HEK293 (cell line): Measurements from ENCODE around the gene MYLK.

Source experiments
- CTCF ChIA-PET: fragments of 350-600 bp; formaldehyde crosslinking; extraction: SDS; loops from one replicate; lab custom pipeline; 2021; ENCODE audit warnings: antibody characterized with exemption; lab: Yijun Ruan, JAX
- POLR2A ChIA-PET: fragments of 300-600 bp; formaldehyde crosslinking; extraction: SDS; loops from one replicate; lab custom pipeline; 2020; ENCODE audit warnings: antibody characterized with exemption, inconsistent platforms; lab: Yijun Ruan, JAX
- H3K27ac ChIP-seq: fragments of 200-500 bp; sonication (Bioruptor generic); 2 replicates; pipeline ENCODE4 v1.5.1; 2014; ENCODE audit warnings: low read depth, low read length, control low read depth, inconsistent platforms; ENCODE audit errors: extremely low read depth
- H3K36me3 ChIP-seq, 2 experiments: fragments of 200-500 bp in 1 of 2; sonication (Bioruptor generic) in 1 of 2; 1 replicate in 1 of 2; 2 replicates in 1 of 2; pipeline ENCODE4 v1.5.1; 2014 to 2017; ENCODE audit warnings: inconsistent platforms in 2 of 2, low read length in 2 of 2; ENCODE audit not compliant: control insufficient read depth in 2 of 2, insufficient read depth in 1 of 2
- H3K4me1 ChIP-seq: fragments of 200-500 bp; sonication (Bioruptor generic); 2 replicates; pipeline ENCODE4 v1.5.1; 2014; ENCODE audit warnings: mild to moderate bottlenecking, low read length, inconsistent platforms; ENCODE audit not compliant: control insufficient read depth, insufficient read depth
- H3K4me3 ChIP-seq: 2 replicates; pipeline ENCODE4 v1.5.1; 2011; ENCODE audit warnings: low read depth, mild to moderate bottlenecking, control low read depth, low read length, moderate library complexity
- H3K9me3 ChIP-seq: fragments of 200-500 bp; sonication (Bioruptor generic); 2 replicates; pipeline ENCODE4 v1.5.1; 2014; ENCODE audit warnings: low read depth, low read length, inconsistent platforms; ENCODE audit not compliant: control insufficient read depth, insufficient read depth
- FEZF1 ChIP-seq: fragments of 450-650 bp; formaldehyde crosslinking; IDR thresholded peaks from 2 replicates; pipeline ENCODE4 v1.5.1; 2016; ENCODE audit warnings: missing biosample characterization, missing genetic modification characterization
- SP3 ChIP-seq: fragments of 450-650 bp; formaldehyde crosslinking; IDR thresholded peaks from 2 replicates; pipeline ENCODE4 v1.5.1; 2016; ENCODE audit warnings: missing biosample characterization, missing genetic modification characterization
- TRIM28 ChIP-seq: IDR thresholded peaks from 2 replicates; pipeline ENCODE4 v1.6.1; 2011; ENCODE audit warnings: low read length, control low read depth, borderline replicate concordance
- ZBTB8A ChIP-seq: fragments of 450-650 bp; formaldehyde crosslinking; IDR thresholded peaks from 2 replicates; pipeline ENCODE4 v1.5.1; 2016; ENCODE audit warnings: missing biosample characterization, missing genetic modification characterization
- ZFP3 ChIP-seq: fragments of 450-650 bp; formaldehyde crosslinking; IDR thresholded peaks from 2 replicates; pipeline ENCODE4 v1.5.1; 2016; ENCODE audit warnings: low read depth, missing biosample characterization, missing genetic modification characterization
- ZNF202 ChIP-seq: fragments of 450-650 bp; formaldehyde crosslinking; IDR thresholded peaks from 2 replicates; pipeline ENCODE4 v1.5.1; 2016; ENCODE audit warnings: missing biosample characterization, missing genetic modification characterization, borderline replicate concordance
- ZNF404 ChIP-seq: fragments of 450-650 bp; formaldehyde crosslinking; IDR thresholded peaks from 2 replicates; pipeline ENCODE4 v1.5.1; 2017; ENCODE audit warnings: missing biosample characterization, missing genetic modification characterization
- ZNF423 ChIP-seq: fragments of 450-650 bp; formaldehyde crosslinking; IDR thresholded peaks from 2 replicates; pipeline ENCODE4 v1.5.1; 2016; ENCODE audit warnings: missing biosample characterization, missing genetic modification characterization
- ZNF449 ChIP-seq: fragments of 450-650 bp; formaldehyde crosslinking; IDR thresholded peaks from 2 replicates; pipeline ENCODE4 v1.5.1; 2017; ENCODE audit warnings: missing biosample characterization, mild to moderate bottlenecking, missing genetic modification characterization, moderate library complexity
- ZNF48 ChIP-seq: fragments of 450-650 bp; formaldehyde crosslinking; IDR thresholded peaks from 2 replicates; pipeline ENCODE4 v1.5.1; 2016; ENCODE audit warnings: missing biosample characterization, missing genetic modification characterization
- ZNF560 ChIP-seq: fragments of 450-650 bp; formaldehyde crosslinking; IDR thresholded peaks from 2 replicates; pipeline ENCODE4 v1.5.1; 2017; ENCODE audit warnings: missing biosample characterization, missing genetic modification characterization, borderline replicate concordance
- ZNF561 ChIP-seq: fragments of 450-650 bp; IDR thresholded peaks from 2 replicates; pipeline ENCODE4 v1.5.1; 2018; ENCODE audit warnings: missing biosample characterization, missing genetic modification characterization, borderline replicate concordance
- ZNF585B ChIP-seq: fragments of 450-650 bp; formaldehyde crosslinking; IDR thresholded peaks from 2 replicates; pipeline ENCODE4 v1.5.1; 2016; ENCODE audit warnings: missing biosample characterization, missing genetic modification characterization
- ZNF623 ChIP-seq: fragments of 450-650 bp; formaldehyde crosslinking; IDR thresholded peaks from 2 replicates; pipeline ENCODE4 v1.5.1; 2016; ENCODE audit warnings: missing biosample characterization, missing genetic modification characterization
- ZNF624 ChIP-seq: fragments of 450-650 bp; formaldehyde crosslinking; IDR thresholded peaks from 2 replicates; pipeline ENCODE4 v1.5.1; 2017; ENCODE audit warnings: missing biosample characterization, missing genetic modification characterization
- ZNF629 ChIP-seq: fragments of 450-650 bp; formaldehyde crosslinking; IDR thresholded peaks from 2 replicates; pipeline ENCODE4 v1.5.1; 2017; ENCODE audit warnings: missing biosample characterization, missing genetic modification characterization
- ZNF677 ChIP-seq: fragments of 450-650 bp; IDR thresholded peaks from 2 replicates; pipeline ENCODE4 v1.5.0; 2018; ENCODE audit warnings: missing biosample characterization, mild to moderate bottlenecking, missing genetic modification characterization, moderate library complexity
- ZNF707 ChIP-seq: fragments of 450-650 bp; formaldehyde crosslinking; IDR thresholded peaks from 2 replicates; pipeline ENCODE4 v1.5.1; 2016; ENCODE audit warnings: missing biosample characterization, missing genetic modification characterization
- TF ChIP-seq, protein P1 (sequence below): IDR thresholded peaks from 2 replicates; pipeline ENCODE4 v1.6.1; 2011; ENCODE audit warnings: mild to moderate bottlenecking, low read depth, low read length, borderline replicate concordance
- TF ChIP-seq, protein P2 (sequence below): fragments of 450-650 bp; formaldehyde crosslinking; IDR thresholded peaks from 2 replicates; pipeline ENCODE4 v1.5.1; 2016; ENCODE audit warnings: missing biosample characterization, missing genetic modification characterization, borderline replicate concordance
- TF ChIP-seq, protein P3 (sequence below): fragments of 450-650 bp; formaldehyde crosslinking; optimal IDR thresholded peaks from 2 replicates; pipeline ENCODE3; 2016; ENCODE audit warnings: missing biosample characterization, mild to moderate bottlenecking, missing genetic modification characterization

The MYLK gene

GRCh38 chr3:123628996-123629746 lies 255.0 kb downstream of the MYLK start:
- Histone ChIP-seq H3K4me3 (no peak overlapping the region), H3K9me3 (no peaks in the 10 kb centered on the region), H3K4me1 (no peaks in the 10 kb centered on the region), H3K27ac (no peak overlapping the region), H3K36me3 (peaks cover 0 to 22% of the 10 kb centered on the region in 2 experiments; a peak in 1 of 3 replicates)
- CTCF ChIA-PET = no interaction called here
- POLR2A ChIA-PET = no interaction called here
- TF ChIP-seq ZNF561 = no peak
- no peak for TF ChIP-seq ZNF623
- no peak for TF ChIP-seq ZNF629
- TF ChIP-seq ZBTB8A (tag by site-specific recombination) = no peak
- no peak for TF ChIP-seq ZNF48
- TF ChIP-seq SP3 = no peak

DNA sequence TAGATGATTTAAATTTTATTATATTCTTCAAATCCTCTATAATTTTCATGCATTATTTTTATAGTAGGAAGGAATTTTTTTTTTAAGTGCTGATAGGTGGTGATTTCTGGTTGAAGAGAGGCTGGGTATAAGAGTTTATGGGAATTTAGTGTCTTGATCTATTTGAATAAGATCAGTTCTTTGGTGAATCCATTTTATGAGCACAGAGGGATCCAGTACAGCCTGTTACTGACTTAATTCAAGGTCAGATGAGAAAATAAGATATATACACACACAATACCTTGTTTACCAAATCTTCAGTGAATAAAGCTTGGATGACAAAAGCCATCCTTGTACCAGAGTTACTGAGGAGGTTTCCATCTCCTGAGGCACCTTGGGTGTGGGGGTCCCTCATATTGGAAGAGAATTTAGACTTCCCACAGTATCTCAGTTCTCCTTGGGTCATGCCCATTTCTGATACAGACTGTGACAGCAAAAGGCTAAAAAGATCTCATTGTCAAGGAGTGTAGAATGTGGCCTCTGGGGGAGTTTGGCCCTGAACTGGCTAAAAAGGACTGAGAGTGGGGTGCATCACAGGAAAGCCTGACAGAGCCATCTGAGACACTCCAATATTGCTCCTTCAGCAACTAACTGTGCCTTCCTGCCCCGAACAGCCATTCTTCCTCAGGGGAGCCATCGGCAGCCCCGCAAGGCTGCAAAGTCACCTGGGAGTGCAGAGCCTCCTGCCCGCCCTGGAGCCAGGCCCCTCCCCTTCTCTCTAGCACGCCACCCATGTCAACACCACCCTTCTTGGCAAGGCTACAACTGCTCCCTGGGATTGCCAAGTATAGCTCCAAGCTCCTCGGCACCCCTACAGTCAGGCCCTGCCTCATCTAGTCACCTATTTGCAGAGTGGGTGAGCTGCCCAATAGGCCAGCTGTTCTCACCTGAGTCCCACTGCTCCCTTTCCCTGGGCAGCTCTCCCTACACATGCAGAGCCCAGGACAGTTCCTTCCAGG lies 256.2 kb downstream of the MYLK start:
- Histone ChIP-seq H3K9me3 (no peaks in the 10 kb centered on the region), H3K4me1 (no peaks in the 10 kb centered on the region), H3K36me3 (peaks cover 0 to 22% of the 10 kb centered on the region in 2 experiments; a peak in 1 of 3 replicates), H3K27ac (no peak overlapping the region), H3K4me3 (no peak overlapping the region)
- ChIA-PET POLR2A (no interaction called here), CTCF (no interaction called here)
- TF ChIP-seq ZNF202 (tag by site-specific recombination) (no peak), ZNF707 (tag by site-specific recombination) (peak; percentile 64; the same call in 1 of the 2 replicates)

- Histone ChIP-seq H3K4me3 (no peak overlapping the region), H3K27ac (no peak overlapping the region), H3K9me3 (no peaks in the 10 kb centered on the region), H3K4me1 (no peaks in the 10 kb centered on the region), H3K36me3 (peaks cover 0 to 26% of the 10 kb centered on the region in 2 experiments; a peak in 1 of 3 replicates)
- TF ChIP-seq, protein P1, sequence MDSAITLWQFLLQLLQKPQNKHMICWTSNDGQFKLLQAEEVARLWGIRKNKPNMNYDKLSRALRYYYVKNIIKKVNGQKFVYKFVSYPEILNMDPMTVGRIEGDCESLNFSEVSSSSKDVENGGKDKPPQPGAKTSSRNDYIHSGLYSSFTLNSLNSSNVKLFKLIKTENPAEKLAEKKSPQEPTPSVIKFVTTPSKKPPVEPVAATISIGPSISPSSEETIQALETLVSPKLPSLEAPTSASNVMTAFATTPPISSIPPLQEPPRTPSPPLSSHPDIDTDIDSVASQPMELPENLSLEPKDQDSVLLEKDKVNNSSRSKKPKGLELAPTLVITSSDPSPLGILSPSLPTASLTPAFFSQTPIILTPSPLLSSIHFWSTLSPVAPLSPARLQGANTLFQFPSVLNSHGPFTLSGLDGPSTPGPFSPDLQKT = no peak
- TF ChIP-seq ZNF449 (tag by site-specific recombination) (no peak), ZNF677 (no peak), FEZF1 (tag by site-specific recombination) (no peak), ZNF624 (tag by site-specific recombination) (no peak), ZNF560 (no peak), ZFP3 (no peak), ZNF404 (tag by site-specific recombination) (no peak), ZNF423 (tag by site-specific recombination) (no peak), TRIM28 (no peak), ZNF585B (no peak)
- TF ChIP-seq, protein P2, sequence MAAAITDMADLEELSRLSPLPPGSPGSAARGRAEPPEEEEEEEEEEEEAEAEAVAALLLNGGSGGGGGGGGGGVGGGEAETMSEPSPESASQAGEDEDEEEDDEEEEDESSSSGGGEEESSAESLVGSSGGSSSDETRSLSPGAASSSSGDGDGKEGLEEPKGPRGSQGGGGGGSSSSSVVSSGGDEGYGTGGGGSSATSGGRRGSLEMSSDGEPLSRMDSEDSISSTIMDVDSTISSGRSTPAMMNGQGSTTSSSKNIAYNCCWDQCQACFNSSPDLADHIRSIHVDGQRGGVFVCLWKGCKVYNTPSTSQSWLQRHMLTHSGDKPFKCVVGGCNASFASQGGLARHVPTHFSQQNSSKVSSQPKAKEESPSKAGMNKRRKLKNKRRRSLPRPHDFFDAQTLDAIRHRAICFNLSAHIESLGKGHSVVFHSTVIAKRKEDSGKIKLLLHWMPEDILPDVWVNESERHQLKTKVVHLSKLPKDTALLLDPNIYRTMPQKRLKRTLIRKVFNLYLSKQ (tag by site-specific recombination) = no peak
- TF ChIP-seq, protein P3, sequence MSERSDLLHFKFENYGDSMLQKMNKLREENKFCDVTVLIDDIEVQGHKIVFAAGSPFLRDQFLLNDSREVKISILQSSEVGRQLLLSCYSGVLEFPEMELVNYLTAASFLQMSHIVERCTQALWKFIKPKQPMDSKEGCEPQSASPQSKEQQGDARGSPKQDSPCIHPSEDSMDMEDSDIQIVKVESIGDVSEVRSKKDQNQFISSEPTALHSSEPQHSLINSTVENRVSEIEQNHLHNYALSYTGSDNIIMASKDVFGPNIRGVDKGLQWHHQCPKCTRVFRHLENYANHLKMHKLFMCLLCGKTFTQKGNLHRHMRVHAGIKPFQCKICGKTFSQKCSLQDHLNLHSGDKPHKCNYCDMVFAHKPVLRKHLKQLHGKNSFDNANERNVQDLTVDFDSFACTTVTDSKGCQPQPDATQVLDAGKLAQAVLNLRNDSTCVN = no peak
- ChIA-PET POLR2A (no interaction called here), CTCF (no interaction called here)
Observed at GRCh38 chr3:123626881-123627280, 257.3 kb downstream of the MYLK start.
